Lower leg skin (tissue), 4 donors: ENCODE measurements around the gene SURF6. TPM values are rescaled to one million over a fixed set of nuclear protein-coding genes. Genes with fewer than 3 reads are reported as not detected.
"Not testable (repeated sequence)": the region's sequence is repeated elsewhere in the genome, so short reads cannot be mapped to it uniquely, and the experiment has no call there.

Source experiments
- DNase-seq, 2 donors: peaks; one replicate each; pipeline ENCODE4 v3.0.0-alpha.2; 2019; ENCODE audit warnings: low spot score in 2 of 2
- H3K4me3 ChIP-seq: fragments of 200-600 bp; sonication (generic); 2 replicates; pipeline ENCODE4 v1.5.1; 2017; ENCODE audit warnings: mild to moderate bottlenecking, low read depth; ENCODE audit not compliant: poor library complexity, severe bottlenecking
- POLR2A ChIP-seq, 2 donors: fragments of 450-650 bp; IDR thresholded peaks; one replicate each; pipeline ENCODE4 v1.6.1; 2016 to 2017; ENCODE audit warnings: antibody characterized with exemption in 2 of 2, mild to moderate bottlenecking in 1 of 2, moderate library complexity in 1 of 2
- WGBS, 2 donors: methylation state at CpG; one replicate each; pipeline ENCODE4 v1.1.5; 2018; 5-methylcytosine and 5-hydroxymethylcytosine counted together
- intact Hi-C: fragments of 100-400 bp; cut with DNase I; formaldehyde crosslinking; loops from one replicate; pipeline ENCODE4 v1.15.0; 2023; ENCODE audit warnings: low total_unique reads
- total RNA-seq, 4 donors: library from RNA; depleted of rRNA; stranded (reverse); fragments of >200 nt; gene quantifications; one replicate each; pipeline ENCODE4 v1.1.0, GENCODE V29; 2016
- TF ChIP-seq, protein P1 (sequence below), 3 donors: fragments of 450-650 bp; IDR thresholded peaks; one replicate each; pipeline ENCODE4 v1.5.1; 2016; ENCODE audit warnings: antibody characterized with exemption in 3 of 3, mild to moderate bottlenecking in 3 of 3, moderate library complexity in 2 of 3

The SURF6 gene
- total RNA-seq, 4 donors from 2014 or later = 21.7 to 37.4 (median 27.4) TPM

DNA sequence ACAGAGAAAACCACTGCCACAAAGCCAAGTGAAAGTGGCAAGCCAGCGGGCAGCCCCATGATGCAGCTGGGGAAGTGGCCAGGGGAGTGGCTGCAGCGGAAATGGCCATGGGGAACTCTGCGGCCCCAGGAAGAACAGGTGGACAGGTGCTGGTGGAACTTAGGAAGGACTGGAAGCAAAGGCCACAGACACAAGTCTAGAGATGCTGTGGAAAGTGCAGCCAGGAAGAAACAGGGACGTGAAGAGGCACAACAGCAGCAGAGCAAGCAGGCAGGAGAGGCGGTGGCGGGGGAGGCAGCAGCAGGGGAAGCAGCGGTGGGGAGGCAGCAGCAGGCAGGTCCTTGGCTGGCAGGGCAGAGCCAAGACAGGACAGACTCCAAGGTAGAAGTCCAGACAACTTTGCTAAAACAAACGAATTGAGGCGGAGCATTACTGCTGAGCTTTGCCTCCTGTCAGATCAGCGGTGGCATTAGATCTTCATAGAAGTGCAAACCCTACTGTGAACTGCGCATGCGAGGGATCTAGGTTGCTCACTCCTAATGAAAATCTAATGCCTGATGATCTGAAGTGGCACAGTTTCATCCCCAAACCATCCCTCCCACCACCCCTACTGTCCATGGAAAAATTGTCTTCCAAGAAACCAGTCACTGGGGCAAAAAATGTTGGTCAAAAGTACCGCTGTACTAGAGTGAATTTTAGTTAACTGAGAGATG is 11.8 kb downstream of the SURF6 start:
- WGBS, 2 donors = 86 to 90% methylated on average over 13 of the region's 13 CpGs
- intact Hi-C loops = no loop called here
- no peak overlapping the region for H3K4me3 ChIP-seq
- DNase-seq = peak in 1 of 2 donors; percentile 63
- TF ChIP-seq, protein P1, sequence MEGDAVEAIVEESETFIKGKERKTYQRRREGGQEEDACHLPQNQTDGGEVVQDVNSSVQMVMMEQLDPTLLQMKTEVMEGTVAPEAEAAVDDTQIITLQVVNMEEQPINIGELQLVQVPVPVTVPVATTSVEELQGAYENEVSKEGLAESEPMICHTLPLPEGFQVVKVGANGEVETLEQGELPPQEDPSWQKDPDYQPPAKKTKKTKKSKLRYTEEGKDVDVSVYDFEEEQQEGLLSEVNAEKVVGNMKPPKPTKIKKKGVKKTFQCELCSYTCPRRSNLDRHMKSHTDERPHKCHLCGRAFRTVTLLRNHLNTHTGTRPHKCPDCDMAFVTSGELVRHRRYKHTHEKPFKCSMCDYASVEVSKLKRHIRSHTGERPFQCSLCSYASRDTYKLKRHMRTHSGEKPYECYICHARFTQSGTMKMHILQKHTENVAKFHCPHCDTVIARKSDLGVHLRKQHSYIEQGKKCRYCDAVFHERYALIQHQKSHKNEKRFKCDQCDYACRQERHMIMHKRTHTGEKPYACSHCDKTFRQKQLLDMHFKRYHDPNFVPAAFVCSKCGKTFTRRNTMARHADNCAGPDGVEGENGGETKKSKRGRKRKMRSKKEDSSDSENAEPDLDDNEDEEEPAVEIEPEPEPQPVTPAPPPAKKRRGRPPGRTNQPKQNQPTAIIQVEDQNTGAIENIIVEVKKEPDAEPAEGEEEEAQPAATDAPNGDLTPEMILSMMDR (IDR thresholded peaks at IDR 0.05) = no peak
- TF ChIP-seq POLR2A (IDR thresholded peaks at IDR 0.05) = no peak

DNA sequence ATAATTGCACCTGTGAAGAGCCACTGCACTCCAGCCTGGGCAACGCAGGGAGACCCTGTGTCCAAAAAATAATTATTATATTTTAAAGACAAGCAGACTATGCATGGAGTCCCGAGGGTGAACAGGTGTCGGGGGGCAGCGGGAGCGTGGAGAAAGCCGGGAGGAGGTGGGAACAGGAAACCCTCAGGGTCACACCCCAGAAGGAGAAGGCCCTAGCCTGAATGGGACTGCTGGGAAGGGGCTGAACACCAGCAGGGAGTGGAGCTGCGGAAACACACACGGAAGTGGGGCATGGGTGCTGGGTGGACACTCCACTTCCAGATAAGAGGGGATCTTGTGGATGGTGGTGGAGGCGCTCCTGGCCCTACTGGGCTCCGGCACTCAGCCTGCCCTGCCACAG is 12.8 kb downstream of the SURF6 start:
- H3K4me3 ChIP-seq = no peak overlapping the region
- peak in 1 of 2 donors; percentile 70 for DNase-seq
- intact Hi-C loops = no loop called here
- TF ChIP-seq POLR2A (IDR thresholded peaks at IDR 0.05) = no peak
- TF ChIP-seq, protein P1 (IDR thresholded peaks at IDR 0.05) = no peak
- WGBS, 2 donors = 88 to 91% methylated on average over 10 of the region's 10 CpGs

DNA sequence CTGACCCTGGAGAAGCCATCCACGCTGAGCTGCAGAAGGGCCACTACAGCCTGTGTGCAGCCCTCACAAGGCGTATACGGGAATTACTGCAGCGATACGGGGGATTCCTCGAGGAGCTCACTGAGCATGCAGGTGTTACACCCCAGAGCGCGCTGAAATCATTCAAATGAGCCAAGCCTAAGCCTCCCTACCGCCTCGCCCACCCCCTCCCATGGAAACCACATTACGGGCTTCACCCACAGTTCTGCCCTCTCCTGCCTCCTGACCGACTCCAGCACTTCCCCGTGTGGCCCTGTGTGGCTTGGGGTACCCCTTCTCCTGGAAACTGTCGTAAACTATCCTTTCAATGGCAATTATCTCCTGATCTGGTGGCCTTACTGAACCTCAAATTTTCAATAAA is 13.3 kb downstream of the SURF6 start:
- 78 to 79% methylated on average over 14 of the region's 14 CpGs for WGBS, 2 donors
- intact Hi-C loops = no loop called here
- TF ChIP-seq, protein P1 (IDR thresholded peaks at IDR 0.05) = no peak
- TF ChIP-seq POLR2A (IDR thresholded peaks at IDR 0.05) = no peak
- no peak overlapping the region for H3K4me3 ChIP-seq
- peak in 1 of 2 donors; percentile 68 for DNase-seq

- peak in 1 of 2 donors; percentile 39 for DNase-seq
These were observed 14.5 kb downstream of the SURF6 start for GRCh38 chr9:133321411-133321935.

GRCh38 chr9:133320421-133320881 is 15.5 kb downstream of the SURF6 start:
- no peak for TF ChIP-seq POLR2A (IDR thresholded peaks at IDR 0.05)
- TF ChIP-seq, protein P1 (IDR thresholded peaks at IDR 0.05) = no peak
- 78% methylated on average over 13 of the region's 13 CpGs for WGBS, 2 donors
- peak in 1 of 2 donors; percentile 71 for DNase-seq
- H3K4me3 ChIP-seq = no peak overlapping the region
- intact Hi-C loops = no loop called here

More at GRCh38 chr9:133321411-133321935, 14.5 kb downstream of the SURF6 start:
- intact Hi-C loops = no loop called here
- no peak overlapping the region for H3K4me3 ChIP-seq
- 80 to 84% methylated on average over 13 of the region's 13 CpGs for WGBS, 2 donors
- TF ChIP-seq, protein P1 (IDR thresholded peaks at IDR 0.05) = no peak

DNA sequence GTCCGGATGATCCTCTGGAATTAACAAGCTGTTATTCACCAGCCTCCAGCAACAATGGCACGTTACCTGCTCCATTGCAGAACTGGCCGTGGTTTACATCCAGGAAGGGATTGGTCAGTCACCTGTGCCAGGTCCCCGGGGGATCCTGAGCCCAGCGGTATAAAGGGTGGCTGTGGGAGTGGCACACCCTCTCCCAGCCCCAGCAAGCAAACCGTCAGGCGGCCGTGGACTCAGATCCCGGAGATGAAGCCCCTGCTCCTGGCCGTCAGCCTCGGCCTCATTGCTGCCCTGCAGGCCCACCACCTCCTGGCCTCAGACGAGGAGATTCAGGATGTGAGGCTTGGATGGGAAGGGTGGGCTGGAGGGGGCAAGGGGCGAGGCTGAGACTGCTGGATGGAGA is 18.4 kb downstream of the SURF6 start:
- peak in 1 of 2 donors; percentile 71 for DNase-seq
- H3K4me3 ChIP-seq, intact Hi-C loops: not testable (repeated sequence)
- WGBS, 2 donors = 53 to 58% methylated on average over 10 to 12 of the region's 13 CpGs
